ENCODE results near the gene LRRC46. TPM values are rescaled to one million over a fixed set of nuclear protein-coding genes. Genes with fewer than 3 reads are reported as not detected.
A peak's percentile ranks its signal among the peaks of the same experiment; 100 is the strongest.

LRRC46 gene, protein sequence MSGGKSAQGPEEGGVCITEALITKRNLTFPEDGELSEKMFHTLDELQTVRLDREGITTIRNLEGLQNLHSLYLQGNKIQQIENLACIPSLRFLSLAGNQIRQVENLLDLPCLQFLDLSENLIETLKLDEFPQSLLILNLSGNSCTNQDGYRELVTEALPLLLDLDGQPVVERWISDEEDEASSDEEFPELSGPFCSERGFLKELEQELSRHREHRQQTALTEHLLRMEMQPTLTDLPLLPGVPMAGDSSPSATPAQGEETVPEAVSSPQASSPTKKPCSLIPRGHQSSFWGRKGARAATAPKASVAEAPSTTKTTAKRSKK
- total RNA-seq: under 1 TPM; 0.73 to 0.82 TPM
- polyA plus RNA-seq (2013, experiment 1 of 2): 1.2 TPM
- 1.5 TPM for polyA plus RNA-seq (2013, experiment 2 of 2)
- long read RNA-seq, experiment 1, partial matches to known transcripts: 1 of 3 reads
- long read RNA-seq, experiment 1, other reads (novel, unspliced or antisense): 1 of 3 reads
- long read RNA-seq, experiment 2, partial matches to known transcripts: 0 of 1 reads
- long read RNA-seq, experiment 2, other reads (novel, unspliced or antisense): 0 of 1 reads
- long read RNA-seq, experiment 3, partial matches to known transcripts: 0 of 2 reads
- long read RNA-seq, experiment 3, other reads (novel, unspliced or antisense): 1 of 2 reads
- long read RNA-seq, experiment 4, partial matches to known transcripts: 0 of 1 reads
- long read RNA-seq, experiment 4, other reads (novel, unspliced or antisense): 0 of 1 reads

DNA sequence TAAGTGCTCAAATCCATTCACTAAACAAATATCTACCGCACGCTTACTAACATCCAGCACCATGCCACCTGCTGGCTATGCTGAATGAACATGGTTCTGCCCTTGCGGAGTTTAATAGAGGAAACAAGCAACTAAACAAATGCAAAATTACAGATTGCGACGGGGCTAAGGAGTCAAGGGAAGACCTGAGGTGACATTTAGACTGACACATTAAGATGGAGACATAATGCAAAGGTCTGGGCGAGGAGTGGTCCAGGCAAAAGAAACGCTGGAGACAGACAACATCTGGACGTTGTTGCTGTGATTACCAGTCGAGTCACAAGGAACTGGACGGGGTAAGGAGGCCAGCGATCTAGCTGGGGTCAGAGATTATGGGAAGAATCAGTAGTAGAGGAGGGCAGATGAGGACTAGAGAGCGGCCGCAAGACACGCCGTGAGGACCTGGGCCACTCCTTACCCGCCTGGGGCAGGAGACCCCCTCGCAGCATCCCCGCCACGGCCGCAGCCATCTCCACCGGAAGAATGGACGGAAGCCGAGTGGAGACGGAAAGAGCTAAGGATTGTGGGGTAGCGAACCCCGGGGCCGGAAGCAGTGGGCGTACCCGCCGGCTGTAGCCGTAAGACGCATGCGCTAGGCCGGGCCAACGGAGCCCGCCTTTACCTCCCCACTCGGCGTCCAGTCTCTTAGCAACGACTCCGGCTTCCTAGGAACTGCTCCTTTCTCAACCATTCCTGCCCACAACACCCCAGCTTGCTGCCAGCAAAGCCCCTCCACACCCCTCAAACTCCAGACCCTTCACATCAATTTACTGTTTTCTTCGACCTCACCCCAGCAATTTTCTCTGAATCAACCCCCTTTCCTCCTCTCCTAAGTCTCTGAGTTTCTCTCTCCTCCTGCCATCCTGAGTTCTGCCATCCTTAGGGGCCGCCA lies at the start of gene LRRC46, which contains the start of gene MRPL10:
Gene LRRC46 (plus strand): TSS at position 668 of the 931 bp plus-strand sequence. CDS start 320 bp downstream, outside the sequence.
Gene MRPL10 (minus strand): TSS at position 539 of the 931 bp plus-strand sequence. CDS start 30 bp downstream, at position 509.
- Mint-ChIP-seq H3K4me1 (peaks cover 8% of the 10 kb centered on the region), H3K4me3 (peak within 1 kb of the TSS; percentile 81), H3K9me3 (no peaks in the 10 kb centered on the region), H3K27me3 (ENCODE audit: insufficient read depth) (peaks cover 4% of the 10 kb centered on the region), H3K27ac (peak within 1 kb of the TSS; percentile 76), H3K36me3 (ENCODE audit: low read depth) (peaks cover 22% of the 10 kb centered on the region)
- Histone ChIP-seq H3K36me3 (ENCODE audit: control insufficient read depth, insufficient read depth, low read length) (peaks cover 21% of the 10 kb centered on the region), H3K4me3 (ENCODE audit: low read length) (peak within 1 kb of the TSS; percentile 99), H3K27me3 (ENCODE audit: control insufficient read depth, insufficient read depth, low read length, poor library complexity, severe bottlenecking) (no peaks in the 10 kb centered on the region), H3K4me1 (ENCODE audit: control insufficient read depth, insufficient read depth, low read length) (no peaks in the 10 kb centered on the region), H3K27ac (ENCODE audit: low read depth, low read length) (peak within 1 kb of the TSS; percentile 66), H3K9ac (ENCODE audit: extremely low read depth, low read length, poor library complexity, severe bottlenecking) (peak within 1 kb of the TSS; percentile 75), H3K9me3 (ENCODE audit: control insufficient read depth, low read length) (no peaks in the 10 kb centered on the region)
- 0 to 1% methylated on average over 22 to 42 of the region's 42 CpGs for WGBS, 2 experiments (ENCODE audit: insufficient coverage in 1 of 2, insufficient read length in 1 of 2)
- peak; percentile 99 for DNase-seq
- TF ChIP-seq, protein P1, sequence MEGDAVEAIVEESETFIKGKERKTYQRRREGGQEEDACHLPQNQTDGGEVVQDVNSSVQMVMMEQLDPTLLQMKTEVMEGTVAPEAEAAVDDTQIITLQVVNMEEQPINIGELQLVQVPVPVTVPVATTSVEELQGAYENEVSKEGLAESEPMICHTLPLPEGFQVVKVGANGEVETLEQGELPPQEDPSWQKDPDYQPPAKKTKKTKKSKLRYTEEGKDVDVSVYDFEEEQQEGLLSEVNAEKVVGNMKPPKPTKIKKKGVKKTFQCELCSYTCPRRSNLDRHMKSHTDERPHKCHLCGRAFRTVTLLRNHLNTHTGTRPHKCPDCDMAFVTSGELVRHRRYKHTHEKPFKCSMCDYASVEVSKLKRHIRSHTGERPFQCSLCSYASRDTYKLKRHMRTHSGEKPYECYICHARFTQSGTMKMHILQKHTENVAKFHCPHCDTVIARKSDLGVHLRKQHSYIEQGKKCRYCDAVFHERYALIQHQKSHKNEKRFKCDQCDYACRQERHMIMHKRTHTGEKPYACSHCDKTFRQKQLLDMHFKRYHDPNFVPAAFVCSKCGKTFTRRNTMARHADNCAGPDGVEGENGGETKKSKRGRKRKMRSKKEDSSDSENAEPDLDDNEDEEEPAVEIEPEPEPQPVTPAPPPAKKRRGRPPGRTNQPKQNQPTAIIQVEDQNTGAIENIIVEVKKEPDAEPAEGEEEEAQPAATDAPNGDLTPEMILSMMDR (conservative IDR thresholded peaks at IDR 0.05): peak; percentile 66

DNA sequence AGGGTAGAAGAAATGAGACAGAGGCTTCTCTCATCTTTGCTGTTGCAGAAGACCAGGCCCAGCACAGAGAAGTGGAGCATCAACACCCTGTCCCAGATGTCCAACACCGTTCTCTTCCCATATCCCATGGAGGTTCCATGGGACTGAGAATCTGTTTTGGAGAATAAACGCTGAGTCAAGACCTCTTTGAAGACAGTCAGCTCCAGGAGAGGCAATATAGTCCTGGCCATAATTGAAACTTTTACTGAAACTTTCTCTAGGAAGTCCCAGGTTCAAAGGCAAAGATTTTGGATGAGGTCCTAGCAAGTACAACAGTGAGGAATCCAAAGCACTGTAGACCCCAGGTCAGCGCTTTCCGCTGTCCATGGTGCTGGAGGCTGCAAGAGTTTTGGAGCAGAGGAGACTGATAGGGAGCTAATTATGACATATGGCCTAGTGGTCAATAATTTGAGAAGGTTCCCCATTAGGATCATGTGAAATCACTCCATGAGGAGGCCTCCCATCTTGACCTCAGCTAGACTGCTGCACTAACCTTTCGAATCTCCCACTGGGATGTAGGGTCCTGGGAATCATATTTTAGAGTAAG lies 45.8 kb upstream of the LRRC46 start:
- no peaks in the 10 kb centered on the region for H3K9me3 ChIP-seq (ENCODE audit: control insufficient read depth, low read length)
- Mint-ChIP-seq H3K27me3 (ENCODE audit: insufficient read depth) (peaks cover 80% of the 10 kb centered on the region), H3K9me3 (no peaks in the 10 kb centered on the region), H3K4me1 (peaks cover 2% of the 10 kb centered on the region), H3K4me3 (no peak overlapping the region), H3K36me3 (ENCODE audit: low read depth) (no peaks in the 10 kb centered on the region), H3K27ac (no peak overlapping the region)
- DNase-seq: peak; percentile 96
- peaks cover 93% of the 10 kb centered on the region for H3K27me3 ChIP-seq (ENCODE audit: control insufficient read depth, insufficient read depth, low read length, poor library complexity, severe bottlenecking)
- H3K27ac ChIP-seq (ENCODE audit: low read depth, low read length): no peak overlapping the region
- H3K4me3 ChIP-seq (ENCODE audit: low read length): no peak overlapping the region
- H3K36me3 ChIP-seq (ENCODE audit: control insufficient read depth, insufficient read depth, low read length): no peaks in the 10 kb centered on the region
- WGBS, 2 experiments (ENCODE audit: insufficient coverage in 1 of 2, insufficient read length in 1 of 2): 42 to 77% methylated on average over 2 to 5 of the region's 5 CpGs
- TF ChIP-seq, protein P1 (conservative IDR thresholded peaks at IDR 0.05): no peak
- H3K4me1 ChIP-seq (ENCODE audit: control insufficient read depth, insufficient read depth, low read length): no peaks in the 10 kb centered on the region
- H3K9ac ChIP-seq (ENCODE audit: extremely low read depth, low read length, poor library complexity, severe bottlenecking): no peak overlapping the region
